ENCODE measurements around the gene ETFBKMT. TPM values are rescaled to one million over a fixed set of nuclear protein-coding genes. Genes with fewer than 3 reads are reported as not detected.

The ETFBKMT gene, protein sequence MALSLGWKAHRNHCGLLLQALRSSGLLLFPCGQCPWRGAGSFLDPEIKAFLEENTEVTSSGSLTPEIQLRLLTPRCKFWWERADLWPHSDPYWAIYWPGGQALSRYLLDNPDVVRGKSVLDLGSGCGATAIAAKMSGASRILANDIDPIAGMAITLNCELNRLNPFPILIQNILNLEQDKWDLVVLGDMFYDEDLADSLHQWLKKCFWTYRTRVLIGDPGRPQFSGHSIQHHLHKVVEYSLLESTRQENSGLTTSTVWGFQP
- 1 to 10 TPM in 1 of 2 experiments, under 1 TPM in 1; 0.67 to 1.1 TPM for total RNA-seq

DNA sequence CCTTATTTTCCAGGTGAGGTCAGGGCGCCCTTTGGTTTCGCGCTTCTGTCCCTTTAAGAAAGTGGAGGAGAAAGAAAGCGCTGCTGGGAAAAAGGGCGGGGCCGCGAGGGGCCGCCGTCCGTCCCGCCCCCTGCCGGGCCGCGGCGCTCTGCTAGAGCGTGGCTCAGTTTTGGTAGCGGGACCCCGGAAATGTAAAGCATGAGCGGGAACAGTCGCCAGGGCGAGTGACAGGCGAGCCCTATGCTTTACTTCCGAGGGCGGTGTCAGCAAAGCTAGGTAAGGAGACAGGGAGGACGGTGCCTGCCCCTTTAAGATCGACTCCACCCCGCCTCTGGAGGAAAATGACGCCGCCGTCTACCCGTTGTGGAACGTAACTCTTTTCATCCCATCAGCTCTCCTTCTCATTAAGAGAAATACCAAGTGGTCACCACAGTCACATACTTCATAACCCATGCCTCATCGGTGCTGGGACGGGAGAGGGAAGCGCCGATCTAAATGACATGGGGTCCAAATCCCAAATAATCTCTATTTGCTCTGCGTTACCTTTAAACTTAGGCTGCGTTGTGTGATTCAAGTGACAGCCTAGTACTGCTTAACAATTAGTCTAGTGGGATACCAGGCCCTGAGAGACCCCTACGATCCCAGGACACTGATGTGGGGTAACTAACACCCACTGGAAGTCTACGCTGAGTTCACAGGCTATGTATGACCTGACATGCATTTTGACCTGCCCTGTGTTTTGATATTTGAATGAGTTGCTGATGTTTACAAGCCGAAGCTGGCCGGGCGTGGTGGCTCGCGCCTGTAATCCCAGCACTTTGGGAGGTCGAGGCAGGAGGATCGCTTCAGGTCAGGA, at the start of gene ETFBKMT:
Gene ETFBKMT, plus strand, starts transcription at position 602 of the 856 bp plus-strand sequence. CDS start 2,266 bp downstream, outside the sequence.
- POLR2A ChIA-PET, result interaction anchor here (0.6 to 1.5 kb wide), 6 partner anchors 34 to 1526 kb away, joined by 3 to 5 read pairs (median 3); partner anchors contain the start of genes RESF1 and SINHCAF
- CTCF ChIA-PET, result interaction anchor here (0.6 kb wide), 2 partner anchors 104 to 374 kb away, joined by 4 read pairs; no protein-coding TSS in a partner anchor

DNA sequence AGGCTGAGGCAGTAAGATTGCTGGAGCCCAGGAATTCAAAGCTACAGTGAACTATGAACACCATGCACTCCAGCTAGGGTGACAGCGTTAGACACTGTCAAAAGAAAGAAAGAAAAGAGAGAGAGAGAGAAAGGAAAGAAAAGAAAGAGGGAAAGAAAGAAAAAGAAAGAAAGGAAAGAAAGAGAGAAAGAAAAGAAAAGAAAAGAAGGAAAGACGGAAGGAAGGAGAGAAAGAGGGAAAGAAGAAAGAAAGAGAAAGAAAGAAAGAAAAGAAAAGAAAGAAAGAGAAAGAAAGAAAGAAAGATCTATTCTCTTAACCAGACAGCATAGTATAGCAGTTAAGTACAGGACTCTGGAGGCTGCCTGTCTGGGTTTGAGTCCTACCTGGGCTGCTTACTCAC, 46.7 kb upstream of the ETFBKMT start:
- ChIA-PET POLR2A (no interaction called here), CTCF (no interaction called here)

DNA sequence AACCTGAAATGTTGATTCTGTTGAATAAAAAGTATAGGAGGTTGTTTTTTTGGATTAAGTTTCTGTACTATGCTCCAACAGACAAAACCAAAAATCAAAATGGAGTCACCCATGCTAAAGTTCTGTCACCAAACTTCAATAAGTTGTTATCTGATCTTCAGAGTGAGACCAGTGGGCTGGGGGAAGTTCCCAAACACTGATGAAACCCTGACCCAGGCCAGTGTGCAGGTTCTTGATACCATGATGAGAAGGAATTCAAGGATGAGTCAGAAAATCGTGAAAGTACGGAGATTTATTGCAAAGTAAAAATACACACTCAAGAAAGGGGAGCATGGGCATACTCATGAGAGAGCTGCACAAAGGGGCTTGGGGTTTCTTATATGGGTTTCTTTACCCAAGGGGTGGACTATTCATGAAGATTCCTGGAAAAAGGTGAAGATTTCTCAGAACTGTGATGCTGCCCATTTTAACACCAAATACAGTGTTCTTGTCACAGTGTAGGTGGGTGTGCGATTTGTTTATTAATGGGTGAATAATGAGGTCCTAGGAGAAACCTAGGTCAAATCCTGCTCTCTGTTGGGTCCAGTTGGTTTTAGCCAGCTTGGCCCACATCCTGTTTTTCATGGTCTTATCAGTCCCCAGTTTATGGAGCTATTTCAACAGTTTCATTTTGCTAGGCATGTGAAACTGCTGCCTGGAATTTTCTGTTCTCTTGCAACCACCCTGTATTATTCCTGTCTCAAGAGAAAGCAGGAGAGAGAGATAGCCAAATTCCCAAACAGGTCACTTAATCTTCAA, 41.1 kb upstream of the ETFBKMT start:
- POLR2A ChIA-PET, result no interaction called here
- CTCF ChIA-PET, result no interaction called here

DNA sequence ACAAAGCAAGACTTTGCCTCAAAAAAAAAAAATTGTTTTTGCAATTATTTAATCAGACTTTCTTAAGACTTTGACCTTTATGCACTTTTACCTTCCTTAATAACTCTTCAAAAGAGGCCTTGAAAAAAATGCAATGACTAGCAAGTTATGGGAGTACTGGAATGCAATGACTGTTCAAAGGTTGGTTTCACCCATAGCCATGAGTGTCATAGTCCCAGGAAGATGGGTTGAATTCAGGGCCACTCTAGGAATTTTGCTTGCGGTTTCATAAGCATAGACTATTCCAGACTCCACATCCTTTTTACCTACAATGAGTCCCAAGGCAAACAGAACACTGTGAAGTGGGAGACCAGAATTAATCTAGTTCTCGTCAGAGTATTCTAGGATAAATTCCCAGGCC, 39.2 kb upstream of the ETFBKMT start:
- ChIA-PET CTCF (no interaction called here), POLR2A (no interaction called here)

DNA sequence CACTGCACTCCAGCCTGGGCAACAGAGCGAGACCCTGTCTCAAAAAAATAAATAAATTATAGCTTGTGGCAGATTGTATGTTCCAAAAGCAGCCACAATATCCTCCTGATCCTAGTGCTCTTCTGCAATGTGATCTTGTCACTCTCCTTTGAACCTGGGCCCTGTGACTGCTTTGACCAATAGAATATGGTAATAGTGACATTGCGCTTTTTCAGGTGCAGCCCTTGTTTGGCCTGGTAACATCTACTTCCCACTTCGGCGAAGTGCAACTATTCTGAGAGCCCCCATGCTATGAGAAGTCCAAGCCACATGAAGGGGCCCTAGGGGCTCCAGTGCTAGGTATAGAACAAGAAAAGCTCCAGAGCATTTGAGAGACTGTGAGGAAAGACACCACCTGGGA, 37.5 kb upstream of the ETFBKMT start:
- POLR2A ChIA-PET, result no interaction called here
- CTCF ChIA-PET, result no interaction called here

DNA sequence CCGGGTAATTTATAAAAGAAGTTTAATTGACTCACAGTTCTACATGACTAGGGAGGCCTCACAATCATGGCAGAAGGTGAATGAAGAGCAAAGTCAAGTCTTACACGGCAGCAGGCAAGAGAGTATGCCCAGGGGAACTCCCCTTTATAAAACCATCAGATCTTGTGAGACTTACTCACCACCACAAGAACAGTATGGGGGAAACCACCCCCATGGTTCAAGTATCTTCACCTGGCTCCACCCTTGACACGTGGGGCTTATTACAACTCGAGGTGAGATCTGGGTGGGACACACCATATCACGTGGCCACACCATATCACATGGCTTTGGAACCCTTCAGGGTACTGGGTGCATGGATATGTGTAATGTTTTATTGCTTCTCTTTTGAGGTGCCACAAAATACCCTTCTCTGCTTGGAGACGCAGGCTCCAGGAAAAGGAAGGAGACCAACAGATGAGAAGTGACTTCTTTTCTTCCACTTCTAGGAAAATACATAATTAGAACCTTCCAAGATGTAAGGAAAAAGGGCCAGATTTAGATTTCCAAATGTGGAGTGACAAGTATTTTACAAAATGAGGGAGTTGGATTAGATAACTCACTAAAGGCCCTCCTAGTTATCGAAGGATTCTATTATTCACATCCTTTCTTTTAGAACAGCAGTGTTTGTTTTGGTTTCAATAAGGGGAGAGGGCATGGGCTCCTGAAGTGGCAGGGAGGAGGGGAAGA, 33.1 kb upstream of the ETFBKMT start:
- POLR2A ChIA-PET, result no interaction called here
- CTCF ChIA-PET, result no interaction called here

DNA sequence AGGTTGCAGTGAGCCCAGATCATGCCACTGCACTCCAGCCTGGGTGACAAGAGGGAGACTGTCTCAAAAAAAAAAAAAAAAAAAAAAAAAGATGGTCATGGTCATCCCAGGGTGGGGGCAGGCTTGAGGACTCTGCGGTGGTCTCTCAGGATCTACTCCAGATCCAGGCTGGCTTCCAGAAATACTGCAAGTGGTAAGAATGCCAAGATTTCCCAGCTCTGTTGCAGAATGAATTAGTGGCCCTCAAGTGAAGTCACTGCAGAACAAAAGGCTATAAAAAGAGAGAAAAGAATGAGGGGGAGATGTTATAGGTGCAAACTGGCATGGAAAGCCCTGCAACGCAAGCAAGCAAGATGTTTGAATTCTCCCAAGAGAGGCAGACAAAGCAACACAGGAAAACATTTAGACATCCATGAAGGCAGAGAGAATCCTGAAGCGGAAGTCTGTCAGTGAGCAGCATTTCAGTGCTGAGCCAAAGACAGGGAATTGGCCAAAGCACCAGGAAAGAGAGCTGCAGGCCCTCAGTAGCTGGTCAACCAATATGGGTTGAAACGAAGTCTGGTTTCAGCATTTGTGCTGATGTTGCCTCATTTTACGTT, 31.9 kb upstream of the ETFBKMT start:
- ChIA-PET CTCF (no interaction called here), POLR2A (no interaction called here)

DNA sequence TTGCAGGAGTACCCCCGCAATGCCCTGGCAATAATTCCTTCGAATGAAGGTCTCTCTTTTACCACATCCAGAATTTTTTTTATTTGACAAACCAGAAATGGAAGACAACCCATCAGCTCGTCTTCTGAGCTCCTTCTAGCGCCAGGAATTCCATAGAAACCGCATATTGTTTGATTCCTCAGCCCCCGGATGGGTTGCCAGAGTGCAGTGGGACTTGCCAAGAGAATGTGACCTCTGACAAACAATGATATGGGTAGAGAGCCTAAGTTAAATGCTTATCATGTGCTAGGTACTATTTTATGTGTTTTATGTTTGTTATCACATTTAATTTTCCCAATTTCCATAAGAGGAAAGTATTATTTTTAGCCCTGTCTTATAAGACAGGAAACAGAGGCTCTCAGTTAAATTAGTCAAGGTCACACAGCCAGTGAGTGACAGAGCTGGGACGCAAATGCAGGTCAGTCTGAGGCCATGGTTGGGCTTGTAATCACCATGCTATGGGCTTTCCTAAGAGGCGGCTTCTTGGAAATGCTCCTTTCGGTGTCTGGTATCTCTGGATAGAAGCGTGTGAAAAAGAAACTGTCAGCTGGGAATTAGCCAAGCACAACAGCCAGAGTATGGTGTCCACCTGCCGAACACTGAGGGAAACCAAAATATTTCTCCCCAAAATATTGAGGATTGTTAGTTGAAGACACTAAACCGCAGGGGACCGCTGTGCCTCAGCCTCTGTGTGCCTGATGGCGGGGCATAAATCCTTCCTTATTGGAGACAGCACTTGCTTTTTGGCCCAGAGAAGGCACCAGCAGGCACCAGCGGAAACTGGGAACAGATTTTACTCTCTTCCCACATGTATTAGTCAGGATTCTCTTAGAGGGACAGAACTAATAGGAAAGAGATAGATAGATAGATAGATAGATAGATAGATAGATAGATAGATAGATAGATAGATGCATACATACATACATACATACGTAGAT, 29.4 kb upstream of the ETFBKMT start:
- CTCF ChIA-PET, result interaction anchor here (1.5 kb wide), 1 partner anchor 227 kb away, joined by 4 read pairs; no protein-coding TSS in a partner anchor

DNA sequence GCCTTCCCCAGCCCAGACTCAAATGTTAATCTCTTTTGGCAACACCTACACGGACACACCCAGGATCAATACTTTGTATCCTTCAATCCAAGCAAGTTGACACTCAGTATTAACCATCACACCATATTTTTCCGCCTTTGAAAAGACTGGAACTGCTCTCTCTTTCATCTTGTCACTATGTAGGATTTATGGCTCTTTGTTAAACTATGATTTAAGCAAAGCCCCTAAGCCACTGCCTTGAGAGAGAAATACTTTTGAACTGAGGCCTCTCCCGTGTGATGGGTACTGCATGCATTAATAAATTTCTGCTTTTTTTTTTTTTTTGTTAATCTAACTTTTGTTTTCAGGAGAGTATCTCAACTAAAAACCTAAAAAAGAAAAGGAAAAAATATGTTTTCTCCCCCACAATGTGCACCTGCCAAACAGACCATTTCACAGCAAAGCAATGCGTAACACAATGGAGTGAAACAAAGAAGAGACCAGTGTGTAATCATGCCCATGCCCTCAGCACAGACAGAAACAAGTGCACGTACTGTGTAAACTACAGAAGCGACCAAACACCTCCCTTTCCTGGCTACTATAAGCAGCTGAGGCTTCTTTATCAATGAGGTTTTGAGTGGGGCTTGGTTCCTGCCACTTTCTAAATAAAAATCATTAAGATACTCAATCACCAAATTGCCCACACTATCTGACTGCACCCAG, 28.3 kb upstream of the ETFBKMT start:
- ChIA-PET POLR2A (no interaction called here), CTCF (no interaction called here)

More for the DNA sequence above, 29.4 kb upstream of the ETFBKMT start:
- POLR2A ChIA-PET, result no interaction called here

DNA sequence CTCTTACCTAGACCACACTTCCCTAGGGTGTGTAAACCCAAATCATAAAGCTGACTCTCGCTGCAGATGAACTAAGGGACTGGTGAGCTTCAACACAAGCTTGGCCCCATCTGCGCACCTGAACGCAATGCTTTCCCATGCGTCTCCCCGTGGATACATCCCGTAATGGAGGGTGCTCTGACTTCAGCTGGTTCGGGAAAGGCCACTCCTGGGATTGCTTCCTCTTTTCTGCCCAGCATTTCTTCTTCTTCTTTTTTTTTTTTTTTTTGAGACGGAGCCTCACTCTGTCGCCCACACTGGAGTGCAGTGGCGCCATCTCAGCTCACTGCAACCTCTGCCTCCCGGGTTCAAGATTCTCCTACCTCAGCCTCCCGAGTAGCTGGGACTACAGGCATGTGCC, 27.7 kb upstream of the ETFBKMT start:
- POLR2A ChIA-PET, result no interaction called here
- CTCF ChIA-PET, result interaction anchor here (1.7 kb wide), 1 partner anchor 229 kb away, joined by 9 read pairs; no protein-coding TSS in a partner anchor

DNA sequence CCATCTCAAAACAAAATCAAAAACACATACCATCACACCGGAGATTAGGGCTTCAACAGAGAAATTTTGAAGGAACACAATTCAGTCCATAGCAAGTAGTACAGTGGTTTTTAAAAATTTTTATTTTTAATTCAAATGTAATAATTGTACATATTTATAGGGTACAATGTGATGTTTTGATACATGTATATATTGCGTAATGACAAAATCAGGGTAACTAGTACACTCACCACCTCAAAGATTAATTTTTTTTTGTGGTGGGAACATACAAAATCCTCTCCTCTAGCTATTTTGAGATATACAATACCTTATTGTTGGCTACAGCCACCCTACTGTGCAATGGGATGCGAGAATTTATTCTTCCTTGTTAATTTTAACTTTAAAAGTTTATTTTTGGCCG, 26.0 kb upstream of the ETFBKMT start:
- POLR2A ChIA-PET, result no interaction called here

DNA sequence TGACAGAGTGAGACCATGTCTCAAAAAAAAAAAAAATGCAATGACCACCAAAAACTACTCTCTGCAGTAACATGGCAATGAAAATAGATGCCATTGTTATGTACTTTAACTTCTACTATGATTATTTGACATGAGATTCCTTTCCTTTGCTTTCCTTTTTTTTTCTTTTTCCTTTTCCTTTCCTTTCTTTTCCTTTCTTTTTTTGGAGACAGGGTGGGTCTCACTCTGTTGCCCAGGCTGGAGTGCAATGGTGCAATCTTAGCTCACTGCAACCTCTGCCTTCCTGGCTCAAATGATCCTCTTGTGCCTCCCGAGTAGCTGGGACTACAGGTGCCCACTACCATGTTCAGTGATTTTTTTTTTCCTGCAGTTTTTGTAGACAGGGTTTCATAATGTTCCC, 24.9 kb upstream of the ETFBKMT start:
- ChIA-PET CTCF (interaction anchor here (0.6 kb wide), 1 partner anchor 74 kb away, joined by 4 read pairs; no protein-coding TSS in a partner anchor), POLR2A (no interaction called here)

More for the DNA sequence above, 26.0 kb upstream of the ETFBKMT start:
- CTCF ChIA-PET, result interaction anchor here (1.7 kb wide), 1 partner anchor 230 kb away, joined by 9 read pairs; no protein-coding TSS in a partner anchor

DNA sequence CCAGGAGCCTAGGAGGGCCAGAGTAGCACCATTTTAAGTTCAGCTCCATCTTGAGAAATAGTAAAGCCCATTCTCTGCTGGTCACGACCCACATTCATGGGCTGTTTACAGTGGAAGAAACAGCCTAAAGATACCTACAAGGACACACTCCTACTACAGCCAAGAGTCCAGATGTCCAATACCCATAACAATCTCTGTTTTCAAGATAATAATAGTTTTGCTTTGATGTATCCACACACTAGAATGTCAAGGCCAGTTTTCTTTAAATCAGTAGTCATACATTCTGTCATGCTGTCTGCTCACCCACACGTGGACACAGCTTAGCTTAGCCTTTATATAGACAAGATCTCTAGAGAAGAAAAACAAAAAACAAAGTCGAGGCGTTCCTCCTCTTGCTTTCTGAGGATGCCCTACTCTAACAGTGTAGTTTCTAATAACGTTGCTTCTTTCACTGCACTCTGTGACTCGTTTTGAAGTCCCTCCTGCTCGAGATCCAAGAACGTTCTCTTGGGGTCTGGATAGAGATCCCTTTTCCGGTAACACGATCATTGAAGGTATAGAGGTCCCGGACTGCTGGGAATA, 17.9 kb upstream of the ETFBKMT start:
- ChIA-PET CTCF (interaction anchor here (1.8 kb wide), 1 partner anchor 238 kb away, joined by 6 read pairs; no protein-coding TSS in a partner anchor), POLR2A (interaction anchor here (0.5 to 0.7 kb wide), 2 partner anchors 325 to 1910 kb away, joined by 3 read pairs; no protein-coding TSS in a partner anchor)

DNA sequence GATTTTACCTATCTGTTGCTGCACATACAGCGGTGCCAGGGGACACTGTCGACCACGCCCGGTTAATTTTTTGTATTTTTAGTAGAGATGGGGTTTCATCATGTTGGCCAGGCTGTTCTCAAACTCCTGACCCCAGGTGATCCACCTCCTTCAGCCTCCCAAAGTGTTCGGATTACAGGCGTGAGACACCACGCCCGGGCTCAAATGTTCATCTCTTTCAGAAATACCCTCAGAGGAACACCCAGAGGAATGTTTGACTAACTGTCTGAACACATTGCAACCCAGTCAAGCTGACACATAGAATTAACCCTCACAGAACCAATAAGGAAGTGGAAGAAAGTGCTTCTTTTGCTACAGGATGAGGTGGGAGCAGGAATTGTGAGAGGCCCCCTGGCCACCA, 15.0 kb upstream of the ETFBKMT start:
- CTCF ChIA-PET, result no interaction called here
- POLR2A ChIA-PET, result no interaction called here

DNA sequence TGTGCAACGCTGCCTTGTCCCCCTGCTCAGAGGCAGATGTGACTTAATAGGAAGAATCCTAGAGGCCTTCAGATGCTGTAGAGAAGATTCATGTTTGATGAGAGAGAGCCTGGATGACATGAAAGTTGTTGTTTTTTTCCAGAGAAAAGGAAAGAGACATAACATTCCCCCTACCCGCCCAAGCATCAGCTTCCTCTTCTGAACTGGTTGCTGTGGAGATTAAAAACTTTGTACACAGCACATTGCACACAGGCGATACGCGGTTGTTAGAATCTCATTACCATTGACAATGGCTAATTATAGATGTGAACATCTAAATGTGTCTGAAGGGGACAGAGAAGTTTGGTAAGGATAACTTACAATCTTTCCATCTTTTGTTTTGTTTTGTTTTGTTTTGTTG, 13.6 kb upstream of the ETFBKMT start:
- ChIA-PET POLR2A (no interaction called here), CTCF (no interaction called here)

DNA sequence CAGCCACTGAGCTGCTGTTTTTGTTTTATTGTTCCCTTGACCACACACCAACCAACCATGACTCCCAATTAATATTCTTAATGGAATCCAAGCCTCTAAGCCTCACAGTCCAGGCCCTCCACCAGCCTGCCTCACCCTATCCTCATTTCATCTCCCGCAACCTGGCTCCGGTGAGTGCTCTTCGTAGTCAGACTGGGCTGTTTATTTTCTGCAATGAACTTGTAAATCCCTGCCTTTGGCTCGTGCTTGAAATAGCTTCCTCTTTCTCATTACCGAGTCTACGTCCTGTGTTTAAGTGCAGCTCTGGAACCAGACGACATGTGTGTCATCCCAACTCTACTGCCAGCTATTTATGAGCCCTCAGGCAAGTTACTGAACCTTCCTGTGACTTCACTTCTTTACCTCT, 12.4 kb upstream of the ETFBKMT start:
- ChIA-PET CTCF (no interaction called here), POLR2A (no interaction called here)

DNA sequence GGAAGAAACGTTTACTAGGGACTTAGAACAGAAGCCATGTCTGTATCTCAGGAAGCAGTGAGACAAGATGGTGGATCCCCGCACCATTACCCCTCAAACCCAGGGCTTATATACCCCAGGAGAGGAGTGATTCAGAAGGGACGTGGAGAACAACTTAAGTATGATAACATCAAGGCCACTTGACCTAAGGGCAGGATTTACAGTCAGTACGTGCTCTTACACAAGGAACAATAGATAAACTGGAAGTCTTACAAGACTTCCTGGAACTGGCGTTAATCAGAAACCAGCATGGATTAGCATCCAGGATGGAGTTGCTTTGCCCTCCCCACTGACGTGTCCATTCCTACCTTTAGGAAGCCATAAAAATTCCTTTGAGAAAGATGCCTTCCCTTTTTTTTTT, 8.6 kb upstream of the ETFBKMT start:
- CTCF ChIA-PET, result no interaction called here

More for the DNA sequence above, 8.6 kb upstream of the ETFBKMT start:
- POLR2A ChIA-PET, result no interaction called here
